Panc1 (cell line): ENCODE data around the gene ZNF71. TPM values are rescaled to one million over a fixed set of nuclear protein-coding genes. Genes with fewer than 3 reads are reported as not detected.

Experiments used
- ATAC-seq: fragments of 200-7000 bp; cut with Tn5 transposase; 2 replicates; pipeline ENCODE4 v1.9.1; 2020; ENCODE audit warnings: mild to moderate bottlenecking, moderate library complexity
- BruUV-seq: library from RNA; stranded (reverse); fragments of 400-500 nt; replicated peaks from 2 replicates; lab custom pipeline; 2021; lab: Mats Ljungman, UMichigan
- CTCF ChIA-PET: fragments of 300-600 bp; sonication (Branson Sonifier 250); formaldehyde crosslinking; loops from one replicate; lab custom pipeline; 2022; ENCODE audit warnings: antibody characterized with exemption; lab: Charles Lee
- POLR2A ChIA-PET: fragments of 300-600 bp; sonication (Branson Sonifier 250); formaldehyde crosslinking; loops from one replicate; lab custom pipeline; 2022; ENCODE audit warnings: antibody characterized with exemption; lab: Charles Lee
- DNase-seq: peaks from one replicate; pipeline ENCODE4 v3.0.0-alpha.2; 2010; ENCODE audit warnings: low read depth, low spot score
- H3K27ac ChIP-seq: 2 replicates; pipeline ENCODE4 v1.5.1; 2011; ENCODE audit warnings: mild to moderate bottlenecking, low read length, inconsistent platforms
- H3K27me3 ChIP-seq: fragments of 200-500 bp; sonication (Bioruptor generic); 2 replicates; pipeline ENCODE4 v1.6.0; 2014; ENCODE audit warnings: low read length, inconsistent platforms; ENCODE audit not compliant: control insufficient read depth, insufficient read depth
- H3K36me3 ChIP-seq: fragments of 200-500 bp; sonication (Bioruptor generic); 2 replicates; pipeline ENCODE4 v1.5.1; 2014; ENCODE audit warnings: inconsistent platforms, mild to moderate bottlenecking, low read length, moderate library complexity; ENCODE audit not compliant: control insufficient read depth, insufficient read depth
- H3K4me1 ChIP-seq: 2 replicates; pipeline ENCODE4 v1.5.1; 2011; ENCODE audit warnings: inconsistent platforms, mild to moderate bottlenecking, low read length, moderate library complexity; ENCODE audit not compliant: control insufficient read depth, insufficient read depth
- H3K4me3 ChIP-seq, 2 experiments: 2 replicates each; pipeline ENCODE4 v1.5.1; 2011 to 2012; ENCODE audit warnings: low read depth in 2 of 2, low read length in 2 of 2, mild to moderate bottlenecking in 2 of 2, inconsistent platforms in 1 of 2, moderate library complexity in 1 of 2
- H3K9me3 ChIP-seq: fragments of 200-500 bp; sonication (Bioruptor generic); 2 replicates; pipeline ENCODE4 v1.5.1; 2014; ENCODE audit warnings: low read depth, mild to moderate bottlenecking, inconsistent platforms, low read length, moderate library complexity; ENCODE audit not compliant: control insufficient read depth, insufficient read depth
- CTCF ChIP-seq: fragments of 450-650 bp; IDR thresholded peaks from 2 replicates; pipeline ENCODE4 v1.5.1; 2017; ENCODE audit warnings: mild to moderate bottlenecking
- POLR2AphosphoS5 ChIP-seq: IDR thresholded peaks from 2 replicates; pipeline ENCODE4 v1.6.1; 2012; ENCODE audit warnings: mild to moderate bottlenecking, low read depth, low read length, moderate library complexity
- SIN3A ChIP-seq: IDR thresholded peaks from 2 replicates; pipeline ENCODE4 v1.6.1; 2012; ENCODE audit warnings: low read depth, mild to moderate bottlenecking, low read length, moderate library complexity, borderline replicate concordance; ENCODE audit not compliant: insufficient read depth
- TCF7L2 ChIP-seq: IDR thresholded peaks from 2 replicates; pipeline ENCODE4 v1.6.1; 2011; ENCODE audit warnings: mild to moderate bottlenecking, low read depth, low read length, inconsistent platforms
- in situ Hi-C: cut with HindIII; loops from 2 replicates; pipeline ENCODE4 v1.10.0; 2016; ENCODE audit warnings: low sequenced_read_pairs, low pct_unique_long_range_greater_than_20kb
- intact Hi-C: fragments of 100-400 bp; cut with micrococcal nuclease; formaldehyde crosslinking; loops from one replicate; pipeline ENCODE4 v1.10.0; 2022; ENCODE audit not compliant: unreplicated experiment
- total RNA-seq: library from RNA; stranded (reverse); gene quantifications from one replicate; pipeline ENCODE4 v1.2.1, GENCODE V29; 2021; ENCODE audit not compliant: unreplicated experiment
- TF ChIP-seq, protein P1 (sequence below), 2 experiments: IDR thresholded peaks; 2 replicates each; pipeline ENCODE4 v1.6.1; 2011 to 2012; ENCODE audit warnings: low read depth in 2 of 2, control low read depth in 1 of 2, low read length in 1 of 2, mild to moderate bottlenecking in 1 of 2, moderate library complexity in 1 of 2; ENCODE audit not compliant: insufficient read depth in 1 of 2

ZNF71 gene
- total RNA-seq, 1 experiment from 2014 or later = 6.3 TPM

DNA sequence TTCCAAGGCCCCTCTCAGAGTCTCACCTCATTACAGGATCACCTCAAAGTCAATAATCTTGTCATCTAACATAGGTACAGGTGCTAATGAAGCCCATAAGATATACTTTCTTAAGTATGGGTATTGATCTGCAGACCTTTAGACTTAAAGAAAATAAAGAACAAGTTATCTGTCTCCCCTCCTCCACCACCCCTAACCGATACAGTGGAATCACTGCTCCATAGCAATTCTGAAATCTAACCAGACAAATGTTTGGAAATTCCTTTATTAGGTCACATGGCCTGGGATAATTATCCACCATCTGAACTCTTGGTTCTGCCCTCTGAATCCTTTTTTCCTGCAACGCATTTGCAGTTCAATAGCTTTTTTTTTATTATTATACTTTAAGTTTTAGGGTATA lies 32.3 kb upstream of the ZNF71 start:
- TF ChIP-seq, protein P1, sequence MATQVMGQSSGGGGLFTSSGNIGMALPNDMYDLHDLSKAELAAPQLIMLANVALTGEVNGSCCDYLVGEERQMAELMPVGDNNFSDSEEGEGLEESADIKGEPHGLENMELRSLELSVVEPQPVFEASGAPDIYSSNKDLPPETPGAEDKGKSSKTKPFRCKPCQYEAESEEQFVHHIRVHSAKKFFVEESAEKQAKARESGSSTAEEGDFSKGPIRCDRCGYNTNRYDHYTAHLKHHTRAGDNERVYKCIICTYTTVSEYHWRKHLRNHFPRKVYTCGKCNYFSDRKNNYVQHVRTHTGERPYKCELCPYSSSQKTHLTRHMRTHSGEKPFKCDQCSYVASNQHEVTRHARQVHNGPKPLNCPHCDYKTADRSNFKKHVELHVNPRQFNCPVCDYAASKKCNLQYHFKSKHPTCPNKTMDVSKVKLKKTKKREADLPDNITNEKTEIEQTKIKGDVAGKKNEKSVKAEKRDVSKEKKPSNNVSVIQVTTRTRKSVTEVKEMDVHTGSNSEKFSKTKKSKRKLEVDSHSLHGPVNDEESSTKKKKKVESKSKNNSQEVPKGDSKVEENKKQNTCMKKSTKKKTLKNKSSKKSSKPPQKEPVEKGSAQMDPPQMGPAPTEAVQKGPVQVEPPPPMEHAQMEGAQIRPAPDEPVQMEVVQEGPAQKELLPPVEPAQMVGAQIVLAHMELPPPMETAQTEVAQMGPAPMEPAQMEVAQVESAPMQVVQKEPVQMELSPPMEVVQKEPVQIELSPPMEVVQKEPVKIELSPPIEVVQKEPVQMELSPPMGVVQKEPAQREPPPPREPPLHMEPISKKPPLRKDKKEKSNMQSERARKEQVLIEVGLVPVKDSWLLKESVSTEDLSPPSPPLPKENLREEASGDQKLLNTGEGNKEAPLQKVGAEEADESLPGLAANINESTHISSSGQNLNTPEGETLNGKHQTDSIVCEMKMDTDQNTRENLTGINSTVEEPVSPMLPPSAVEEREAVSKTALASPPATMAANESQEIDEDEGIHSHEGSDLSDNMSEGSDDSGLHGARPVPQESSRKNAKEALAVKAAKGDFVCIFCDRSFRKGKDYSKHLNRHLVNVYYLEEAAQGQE (IDR thresholded peaks at IDR 0.05; ENCODE audit: insufficient read depth in 1 of 2, low read depth in 2 of 2, low read length in 1 of 2) = no peak
- TF ChIP-seq TCF7L2 = no peak
- H3K27me3 ChIP-seq = no peaks in the 10 kb centered on the region
- in situ Hi-C loops (no loop called here), intact Hi-C loops (no loop called here)
- H3K36me3 ChIP-seq = no peaks in the 10 kb centered on the region
- H3K9me3 ChIP-seq = peaks cover 54% of the 10 kb centered on the region; the same call in 1 of the 2 replicates
- no peak overlapping the region for H3K27ac ChIP-seq
- CTCF ChIA-PET = no interaction called here
- H3K4me3 ChIP-seq = no peak overlapping the region
- H3K4me1 ChIP-seq = no peaks in the 10 kb centered on the region
- ATAC-seq (no peak), DNase-seq (no peak)
- POLR2A ChIA-PET = no interaction called here
- no TSS peak for BruUV-seq

- DNase-seq (no peak), ATAC-seq (no peak)
- CTCF ChIA-PET = no interaction called here
- POLR2A ChIA-PET = no interaction called here
- Histone ChIP-seq H3K4me1 (no peaks in the 10 kb centered on the region), H3K4me3 (peak overlapping the region in 1 of 2 experiments; percentile 34; a peak in 1 of 4 replicates), H3K9me3 (peaks cover 51% of the 10 kb centered on the region; the same call in 1 of the 2 replicates), H3K27ac (no peak overlapping the region), H3K27me3 (no peaks in the 10 kb centered on the region), H3K36me3 (no peaks in the 10 kb centered on the region)
- TF ChIP-seq SIN3A = no peak
- TF ChIP-seq CTCF = no peak
- TF ChIP-seq TCF7L2 = no peak
- TF ChIP-seq POLR2AphosphoS5 = no peak
- TF ChIP-seq, protein P1 (IDR thresholded peaks at IDR 0.05; ENCODE audit: insufficient read depth in 1 of 2, low read depth in 2 of 2, low read length in 1 of 2) = no peak
- no TSS peak for BruUV-seq
- intact Hi-C loops (no loop called here), in situ Hi-C loops (no loop called here)
Observed at GRCh38 chr19:56566904-56567273, 28.2 kb upstream of the ZNF71 start.
